Coronary artery (tissue), 2 donors: ENCODE data around the gene RHBDD1.

ENCODE experiments used
- DNase-seq: peaks from one replicate; pipeline ENCODE4 v3.0.0-alpha.2; 2017; ENCODE audit warnings: low spot score
- H3K27ac ChIP-seq, 2 donors: fragments of 200-600 bp; sonication (generic); one replicate each; pipeline ENCODE4 v1.5.1; 2016 to 2019
- H3K4me3 ChIP-seq: fragments of 200-600 bp; sonication (generic); 2 replicates; pipeline ENCODE4 v1.5.1; 2016; ENCODE audit warnings: mild to moderate bottlenecking, moderate library complexity
- TF ChIP-seq, protein P1 (sequence below): fragments of 200-600 bp; sonication (generic); IDR thresholded peaks from one replicate; pipeline ENCODE4 v1.5.1; 2019; ENCODE audit warnings: antibody characterized with exemption

The RHBDD1 gene

DNA sequence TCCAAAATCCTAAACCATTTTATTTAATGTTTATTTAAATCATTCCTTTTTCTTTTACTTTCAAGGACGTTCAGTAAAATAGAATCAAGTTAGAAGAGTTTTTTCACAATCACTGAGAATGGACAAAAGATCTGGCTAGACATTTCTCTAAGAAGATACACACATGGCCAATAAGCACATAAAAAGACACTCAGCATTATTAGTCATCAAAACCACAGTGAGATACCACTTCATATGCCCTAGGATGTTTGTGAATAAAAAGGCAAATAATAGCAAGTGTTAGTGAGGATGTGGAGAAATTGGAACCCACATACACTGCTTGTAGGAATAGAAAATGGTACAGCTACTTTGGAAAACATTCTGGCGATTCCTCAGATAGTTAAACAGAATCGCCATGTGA lies 76.1 kb downstream of the RHBDD1 start:
- no peak overlapping the region for H3K27ac ChIP-seq
- TF ChIP-seq, protein P1, sequence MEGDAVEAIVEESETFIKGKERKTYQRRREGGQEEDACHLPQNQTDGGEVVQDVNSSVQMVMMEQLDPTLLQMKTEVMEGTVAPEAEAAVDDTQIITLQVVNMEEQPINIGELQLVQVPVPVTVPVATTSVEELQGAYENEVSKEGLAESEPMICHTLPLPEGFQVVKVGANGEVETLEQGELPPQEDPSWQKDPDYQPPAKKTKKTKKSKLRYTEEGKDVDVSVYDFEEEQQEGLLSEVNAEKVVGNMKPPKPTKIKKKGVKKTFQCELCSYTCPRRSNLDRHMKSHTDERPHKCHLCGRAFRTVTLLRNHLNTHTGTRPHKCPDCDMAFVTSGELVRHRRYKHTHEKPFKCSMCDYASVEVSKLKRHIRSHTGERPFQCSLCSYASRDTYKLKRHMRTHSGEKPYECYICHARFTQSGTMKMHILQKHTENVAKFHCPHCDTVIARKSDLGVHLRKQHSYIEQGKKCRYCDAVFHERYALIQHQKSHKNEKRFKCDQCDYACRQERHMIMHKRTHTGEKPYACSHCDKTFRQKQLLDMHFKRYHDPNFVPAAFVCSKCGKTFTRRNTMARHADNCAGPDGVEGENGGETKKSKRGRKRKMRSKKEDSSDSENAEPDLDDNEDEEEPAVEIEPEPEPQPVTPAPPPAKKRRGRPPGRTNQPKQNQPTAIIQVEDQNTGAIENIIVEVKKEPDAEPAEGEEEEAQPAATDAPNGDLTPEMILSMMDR, result no peak
- no peak overlapping the region for H3K4me3 ChIP-seq
- DNase-seq, result no peak

GRCh38 chr2:226913641-226914040 lies 77.8 kb downstream of the RHBDD1 start:
- Histone ChIP-seq H3K4me3 (no peak overlapping the region), H3K27ac (no peak overlapping the region)
- no peak for DNase-seq
- TF ChIP-seq, protein P1, result no peak

GRCh38 chr2:226915846-226916360 lies 80.0 kb downstream of the RHBDD1 start:
- TF ChIP-seq, protein P1, result no peak
- DNase-seq, result no peak
- H3K27ac ChIP-seq, result no peak overlapping the region
- H3K4me3 ChIP-seq, result no peak overlapping the region

DNA sequence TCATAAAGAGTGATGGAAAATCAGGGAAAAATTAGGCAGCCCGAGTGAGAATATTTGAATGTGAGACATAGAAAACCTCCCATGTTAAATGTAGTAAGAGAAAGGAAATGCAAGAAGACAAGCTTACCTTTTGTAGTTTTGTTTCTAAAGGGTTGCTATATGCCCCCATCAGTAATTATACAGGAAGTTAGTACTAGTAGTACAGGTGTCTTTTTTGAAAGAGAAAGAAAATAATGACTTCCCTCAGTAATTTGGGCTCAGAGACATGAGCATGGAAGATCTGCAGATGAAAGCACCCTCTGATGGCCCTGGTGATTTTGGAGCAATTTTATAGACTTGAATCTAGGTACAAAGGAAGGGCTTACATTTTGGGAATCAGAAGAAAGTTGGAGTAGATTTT lies 80.8 kb downstream of the RHBDD1 start:
- TF ChIP-seq, protein P1, result no peak
- Histone ChIP-seq H3K27ac (no peak overlapping the region), H3K4me3 (no peak overlapping the region)
- DNase-seq, result no peak

GRCh38 chr2:226932443-226932842 lies 96.6 kb downstream of the RHBDD1 start:
- TF ChIP-seq, protein P1, result no peak
- Histone ChIP-seq H3K27ac (no peak overlapping the region), H3K4me3 (no peak overlapping the region)
- DNase-seq, result no peak

DNA sequence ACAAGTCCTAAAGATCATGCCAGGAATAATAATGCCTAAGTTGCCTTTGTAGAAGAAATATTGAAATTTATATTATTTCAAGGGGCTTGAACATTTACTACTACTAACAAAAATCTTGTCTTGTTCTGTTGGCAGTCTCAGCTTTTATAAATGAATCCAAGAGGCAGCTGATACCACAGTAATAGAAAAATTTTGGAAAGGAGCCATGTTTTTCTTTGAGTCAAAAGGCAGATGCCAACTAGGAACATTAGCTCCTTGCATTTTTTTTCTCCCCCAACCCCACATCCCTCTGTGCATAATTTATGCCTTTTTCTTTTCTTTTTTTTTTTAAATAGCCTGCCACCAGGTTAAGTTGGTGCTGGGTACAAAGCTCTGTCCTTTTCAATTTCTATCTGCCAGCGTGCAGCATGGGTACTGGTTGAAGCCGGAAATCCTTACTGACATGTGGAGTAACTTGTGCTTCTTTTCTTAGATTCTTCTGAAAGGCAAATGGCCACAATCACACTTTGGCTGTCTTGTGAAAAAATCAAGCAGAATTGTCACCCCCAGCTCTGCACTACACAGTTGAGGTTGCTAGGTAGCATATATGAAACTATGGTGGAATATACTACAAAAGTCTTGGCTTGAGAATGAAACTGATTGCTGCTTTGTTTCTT lies 98.8 kb downstream of the RHBDD1 start:
- no peak for DNase-seq
- no peak overlapping the region for H3K27ac ChIP-seq
- no peak overlapping the region for H3K4me3 ChIP-seq
- TF ChIP-seq, protein P1, result no peak
